ENCODE results near the gene PSMD4. TPM values are rescaled to one million over a fixed set of nuclear protein-coding genes. Genes with fewer than 3 reads are reported as not detected.
A peak's percentile ranks its signal among the peaks of the same experiment; 100 is the strongest.

PSMD4 gene
- polyA plus RNA-seq, 1 donor: 118 TPM

GRCh38 chr1:151294742-151295462 is 40.4 kb downstream of the PSMD4 start:
- DNase-seq: no peak
- Histone ChIP-seq H3K36me3 (ENCODE audit: control insufficient read depth, insufficient read depth, low read length) (peaks cover 90% of the 10 kb centered on the region), H3K4me1 (ENCODE audit: control insufficient read depth, insufficient read depth, low read length) (no peaks in the 10 kb centered on the region), H3K27me3 (ENCODE audit: control insufficient read depth, insufficient read depth, low read length) (no peaks in the 10 kb centered on the region), H3K9me3 (ENCODE audit: control insufficient read depth, low read depth, low read length) (no peaks in the 10 kb centered on the region), H3K4me3 (ENCODE audit: low read length) (no peak overlapping the region), H3K27ac (ENCODE audit: low read length) (no peak overlapping the region)
- no CpG with 5 or more reads among the region's 2 CpGs for WGBS (ENCODE audit: insufficient coverage, low lambda C conversion rate)

- Histone ChIP-seq H3K27ac (ENCODE audit: low read length) (peak overlapping the region; percentile 34), H3K9me3 (ENCODE audit: control insufficient read depth, low read depth, low read length) (no peaks in the 10 kb centered on the region), H3K4me1 (ENCODE audit: control insufficient read depth, insufficient read depth, low read length) (peaks cover 37% of the 10 kb centered on the region), H3K36me3 (ENCODE audit: control insufficient read depth, insufficient read depth, low read length) (peaks cover 77% of the 10 kb centered on the region), H3K4me3 (ENCODE audit: low read length) (no peak overlapping the region), H3K27me3 (ENCODE audit: control insufficient read depth, insufficient read depth, low read length) (no peaks in the 10 kb centered on the region)
- DNase-seq: peak in 1 of 2 donors; percentile 63
- no CpG with 5 or more reads among the region's 7 CpGs for WGBS (ENCODE audit: insufficient coverage, low lambda C conversion rate)
These were observed 55.3 kb downstream of the PSMD4 start for GRCh38 chr1:151309811-151310323.

GRCh38 chr1:151311011-151311410 is 56.5 kb downstream of the PSMD4 start:
- no peak overlapping the region for H3K4me3 ChIP-seq (ENCODE audit: low read length)
- H3K27ac ChIP-seq (ENCODE audit: low read length): peak overlapping the region; percentile 77
- H3K4me1 ChIP-seq (ENCODE audit: control insufficient read depth, insufficient read depth, low read length): peaks cover 37% of the 10 kb centered on the region
- WGBS (ENCODE audit: insufficient coverage, low lambda C conversion rate): no CpG with 5 or more reads among the region's 4 CpGs
- no peaks in the 10 kb centered on the region for H3K9me3 ChIP-seq (ENCODE audit: control insufficient read depth, low read depth, low read length)
- H3K36me3 ChIP-seq (ENCODE audit: control insufficient read depth, insufficient read depth, low read length): peaks cover 74% of the 10 kb centered on the region
- no peaks in the 10 kb centered on the region for H3K27me3 ChIP-seq (ENCODE audit: control insufficient read depth, insufficient read depth, low read length)
- DNase-seq: peak in 1 of 2 donors; percentile 51

GRCh38 chr1:151311589-151312331 is 57.2 kb downstream of the PSMD4 start:
- H3K4me1 ChIP-seq (ENCODE audit: control insufficient read depth, insufficient read depth, low read length): peaks cover 37% of the 10 kb centered on the region
- peak; percentile 96 to 98 for DNase-seq
- H3K36me3 ChIP-seq (ENCODE audit: control insufficient read depth, insufficient read depth, low read length): peaks cover 71% of the 10 kb centered on the region
- no peaks in the 10 kb centered on the region for H3K9me3 ChIP-seq (ENCODE audit: control insufficient read depth, low read depth, low read length)
- WGBS (ENCODE audit: insufficient coverage, low lambda C conversion rate): no CpG with 5 or more reads among the region's 7 CpGs
- H3K27me3 ChIP-seq (ENCODE audit: control insufficient read depth, insufficient read depth, low read length): no peaks in the 10 kb centered on the region
- H3K27ac ChIP-seq (ENCODE audit: low read length): peak overlapping the region; percentile 93
- no peak overlapping the region for H3K4me3 ChIP-seq (ENCODE audit: low read length)

- peaks cover 69% of the 10 kb centered on the region for H3K36me3 ChIP-seq (ENCODE audit: control insufficient read depth, insufficient read depth, low read length)
- WGBS (ENCODE audit: insufficient coverage, low lambda C conversion rate): 100% methylated on average over 1 of the region's 4 CpGs
- H3K9me3 ChIP-seq (ENCODE audit: control insufficient read depth, low read depth, low read length): no peaks in the 10 kb centered on the region
- H3K27ac ChIP-seq (ENCODE audit: low read length): peak overlapping the region; percentile 93
- DNase-seq: no peak
- peaks cover 37% of the 10 kb centered on the region for H3K4me1 ChIP-seq (ENCODE audit: control insufficient read depth, insufficient read depth, low read length)
- no peaks in the 10 kb centered on the region for H3K27me3 ChIP-seq (ENCODE audit: control insufficient read depth, insufficient read depth, low read length)
- H3K4me3 ChIP-seq (ENCODE audit: low read length): no peak overlapping the region
These were observed 57.9 kb downstream of the PSMD4 start for GRCh38 chr1:151312411-151312810.

GRCh38 chr1:151312826-151313225 is 58.3 kb downstream of the PSMD4 start:
- peaks cover 69% of the 10 kb centered on the region for H3K36me3 ChIP-seq (ENCODE audit: control insufficient read depth, insufficient read depth, low read length)
- no peak overlapping the region for H3K4me3 ChIP-seq (ENCODE audit: low read length)
- no peaks in the 10 kb centered on the region for H3K9me3 ChIP-seq (ENCODE audit: control insufficient read depth, low read depth, low read length)
- DNase-seq: no peak
- WGBS (ENCODE audit: insufficient coverage, low lambda C conversion rate): 88% methylated on average over 4 of the region's 8 CpGs
- peaks cover 37% of the 10 kb centered on the region for H3K4me1 ChIP-seq (ENCODE audit: control insufficient read depth, insufficient read depth, low read length)
- no peaks in the 10 kb centered on the region for H3K27me3 ChIP-seq (ENCODE audit: control insufficient read depth, insufficient read depth, low read length)
- peak overlapping the region; percentile 93 for H3K27ac ChIP-seq (ENCODE audit: low read length)

- H3K9me3 ChIP-seq (ENCODE audit: control insufficient read depth, low read depth, low read length): no peaks in the 10 kb centered on the region
- WGBS (ENCODE audit: insufficient coverage, low lambda C conversion rate): no CpG with 5 or more reads among the region's 2 CpGs
- H3K27ac ChIP-seq (ENCODE audit: low read length): no peak overlapping the region
- peaks cover 37% of the 10 kb centered on the region for H3K4me1 ChIP-seq (ENCODE audit: control insufficient read depth, insufficient read depth, low read length)
- H3K27me3 ChIP-seq (ENCODE audit: control insufficient read depth, insufficient read depth, low read length): no peaks in the 10 kb centered on the region
- H3K4me3 ChIP-seq (ENCODE audit: low read length): no peak overlapping the region
- no peak for DNase-seq
- peaks cover 62% of the 10 kb centered on the region for H3K36me3 ChIP-seq (ENCODE audit: control insufficient read depth, insufficient read depth, low read length)
These were observed 59.0 kb downstream of the PSMD4 start for GRCh38 chr1:151313501-151313900.

GRCh38 chr1:151314137-151314875 is 59.8 kb downstream of the PSMD4 start:
- no peak for DNase-seq
- WGBS (ENCODE audit: insufficient coverage, low lambda C conversion rate): no CpG with 5 or more reads among the region's 3 CpGs
- peaks cover 37% of the 10 kb centered on the region for H3K4me1 ChIP-seq (ENCODE audit: control insufficient read depth, insufficient read depth, low read length)
- no peak overlapping the region for H3K27ac ChIP-seq (ENCODE audit: low read length)
- H3K9me3 ChIP-seq (ENCODE audit: control insufficient read depth, low read depth, low read length): no peaks in the 10 kb centered on the region
- peaks cover 57% of the 10 kb centered on the region for H3K36me3 ChIP-seq (ENCODE audit: control insufficient read depth, insufficient read depth, low read length)
- H3K27me3 ChIP-seq (ENCODE audit: control insufficient read depth, insufficient read depth, low read length): no peaks in the 10 kb centered on the region
- no peak overlapping the region for H3K4me3 ChIP-seq (ENCODE audit: low read length)

- Histone ChIP-seq H3K4me3 (ENCODE audit: low read length) (no peak overlapping the region), H3K9me3 (ENCODE audit: control insufficient read depth, low read depth, low read length) (no peaks in the 10 kb centered on the region), H3K27ac (ENCODE audit: low read length) (no peak overlapping the region), H3K27me3 (ENCODE audit: control insufficient read depth, insufficient read depth, low read length) (no peaks in the 10 kb centered on the region), H3K4me1 (ENCODE audit: control insufficient read depth, insufficient read depth, low read length) (peaks cover 26% of the 10 kb centered on the region), H3K36me3 (ENCODE audit: control insufficient read depth, insufficient read depth, low read length) (peaks cover 61% of the 10 kb centered on the region)
- DNase-seq: no peak
- no CpG with 5 or more reads among the region's 17 CpGs for WGBS (ENCODE audit: insufficient coverage, low lambda C conversion rate)
These were observed 61.2 kb downstream of the PSMD4 start for GRCh38 chr1:151315565-151316235.
